CD4-positive, alpha-beta T cell treated with Interferon alpha-2 for 1 hour (primary cell): ENCODE results near the gene ALOX15B.
A peak's percentile ranks its signal among the peaks of the same experiment; 100 is the strongest.

Experiments
- DNase-seq, 2 donors: peaks; one replicate each; pipeline ENCODE4 v3.0.0-alpha.2; 2020 to 2022

The ALOX15B gene, protein sequence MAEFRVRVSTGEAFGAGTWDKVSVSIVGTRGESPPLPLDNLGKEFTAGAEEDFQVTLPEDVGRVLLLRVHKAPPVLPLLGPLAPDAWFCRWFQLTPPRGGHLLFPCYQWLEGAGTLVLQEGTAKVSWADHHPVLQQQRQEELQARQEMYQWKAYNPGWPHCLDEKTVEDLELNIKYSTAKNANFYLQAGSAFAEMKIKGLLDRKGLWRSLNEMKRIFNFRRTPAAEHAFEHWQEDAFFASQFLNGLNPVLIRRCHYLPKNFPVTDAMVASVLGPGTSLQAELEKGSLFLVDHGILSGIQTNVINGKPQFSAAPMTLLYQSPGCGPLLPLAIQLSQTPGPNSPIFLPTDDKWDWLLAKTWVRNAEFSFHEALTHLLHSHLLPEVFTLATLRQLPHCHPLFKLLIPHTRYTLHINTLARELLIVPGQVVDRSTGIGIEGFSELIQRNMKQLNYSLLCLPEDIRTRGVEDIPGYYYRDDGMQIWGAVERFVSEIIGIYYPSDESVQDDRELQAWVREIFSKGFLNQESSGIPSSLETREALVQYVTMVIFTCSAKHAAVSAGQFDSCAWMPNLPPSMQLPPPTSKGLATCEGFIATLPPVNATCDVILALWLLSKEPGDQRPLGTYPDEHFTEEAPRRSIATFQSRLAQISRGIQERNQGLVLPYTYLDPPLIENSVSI

DNA sequence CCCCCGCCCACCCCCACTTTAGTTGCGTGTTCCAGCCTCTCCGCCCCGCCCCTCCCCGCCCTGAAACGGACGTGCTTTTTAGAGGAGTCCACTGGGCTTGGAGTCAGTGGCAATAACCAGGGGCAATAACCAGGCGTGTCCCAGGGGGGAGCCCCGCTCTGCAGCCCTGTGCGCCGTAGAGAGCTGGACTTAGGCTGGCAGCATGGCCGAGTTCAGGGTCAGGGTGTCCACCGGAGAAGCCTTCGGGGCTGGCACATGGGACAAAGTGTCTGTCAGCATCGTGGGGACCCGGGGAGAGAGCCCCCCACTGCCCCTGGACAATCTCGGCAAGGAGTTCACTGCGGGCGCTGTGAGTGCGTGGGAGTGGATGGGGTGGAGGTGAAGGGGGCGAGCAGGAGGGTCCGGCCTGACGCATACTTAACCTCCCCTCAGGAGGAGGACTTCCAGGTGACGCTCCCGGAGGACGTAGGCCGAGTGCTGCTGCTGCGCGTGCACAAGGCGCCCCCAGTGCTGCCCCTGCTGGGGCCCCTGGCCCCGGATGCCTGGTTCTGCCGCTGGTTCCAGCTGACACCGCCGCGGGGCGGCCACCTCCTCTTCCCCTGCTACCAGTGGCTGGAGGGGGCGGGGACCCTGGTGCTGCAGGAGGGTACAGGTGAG, at the start of gene ALOX15B:
Gene ALOX15B, plus strand, starts transcription at position 106 of the 657 bp plus-strand sequence. Its CDS starts 97 bp downstream, at position 203.
- no peak for DNase-seq

DNA sequence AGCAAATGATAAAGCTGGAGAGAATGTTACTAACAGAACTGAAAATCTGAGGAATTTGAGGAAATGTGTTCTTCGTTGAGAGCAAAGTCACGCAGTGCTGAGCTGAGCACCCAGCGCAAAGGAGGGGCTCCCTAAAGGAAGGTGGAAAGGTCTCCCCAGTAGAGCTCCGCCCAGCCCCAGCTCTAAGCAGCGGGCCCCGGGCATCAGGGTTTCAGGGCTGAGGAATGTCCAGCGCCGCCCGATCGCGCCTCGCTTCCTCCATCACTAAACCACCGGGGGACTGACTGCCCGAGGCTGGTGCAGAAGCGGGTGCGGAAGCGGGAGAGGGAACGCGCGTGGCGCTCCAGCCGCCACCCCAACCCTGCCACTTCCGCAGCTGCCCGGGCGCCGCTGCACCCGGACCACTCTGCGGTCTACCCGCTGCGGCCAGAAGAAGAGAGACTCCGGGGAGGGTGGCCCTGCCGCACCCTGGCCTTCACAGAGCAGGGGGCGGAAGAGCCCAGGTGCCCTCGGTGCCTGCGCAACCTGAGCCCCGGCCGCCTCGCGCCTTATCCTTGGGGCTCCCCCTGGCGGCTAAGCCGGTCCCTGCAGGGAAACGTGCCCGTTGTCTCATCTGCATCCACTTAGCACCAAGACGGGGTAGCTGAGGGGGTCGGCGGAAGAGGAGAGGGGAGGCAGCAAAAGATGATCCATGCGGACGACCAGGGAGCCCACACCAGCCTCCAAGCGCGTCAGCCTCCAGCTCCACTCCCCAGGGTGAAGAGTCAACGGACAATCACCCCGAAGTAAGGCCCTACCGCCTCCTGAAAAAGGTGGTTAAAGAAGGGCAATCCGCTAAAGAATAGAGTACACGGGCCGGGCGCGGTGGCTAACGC, 48.8 kb upstream of the ALOX15B start:
- DNase-seq: peak; percentile 86 to 92

DNA sequence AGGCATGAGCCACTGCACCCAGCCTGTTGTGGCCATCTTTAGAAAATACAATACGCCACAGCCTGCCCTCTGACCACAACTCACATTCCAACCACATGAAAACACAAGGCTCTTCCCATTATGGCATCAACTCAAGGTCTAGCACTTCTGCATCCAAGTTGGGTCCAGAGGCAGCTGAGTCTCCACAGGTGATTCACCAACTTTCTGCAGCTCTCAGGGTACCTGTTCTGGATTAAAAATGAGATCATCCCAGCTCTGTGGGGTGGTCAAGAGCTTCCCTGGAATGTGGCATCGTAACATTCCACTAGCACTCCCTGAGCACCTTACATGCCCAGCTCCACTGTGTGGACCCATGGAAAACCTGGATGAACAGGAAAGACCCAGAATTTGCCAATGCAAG, 46.3 kb upstream of the ALOX15B start:
- no peak for DNase-seq

DNA sequence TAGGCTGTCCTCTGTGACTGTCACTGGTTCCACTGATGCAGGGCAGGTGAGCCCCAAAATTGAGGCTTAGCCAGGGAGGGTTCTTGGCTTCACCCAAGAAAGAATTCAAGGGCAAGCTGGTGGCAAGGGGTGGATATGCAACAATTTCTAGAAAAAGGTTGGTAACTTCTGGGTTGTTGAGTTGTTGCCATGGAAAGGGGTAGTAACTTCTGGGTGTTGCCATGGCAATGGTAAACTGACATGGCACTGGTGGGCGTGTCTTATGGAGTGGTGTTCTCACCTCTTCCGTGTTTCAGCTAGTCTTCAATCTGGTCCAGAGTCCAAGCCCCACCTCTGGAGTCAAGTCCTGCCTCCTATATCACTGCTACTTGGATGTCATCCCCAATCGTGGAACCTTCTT, 45.9 kb upstream of the ALOX15B start:
- peak; percentile 31 to 35 for DNase-seq

DNA sequence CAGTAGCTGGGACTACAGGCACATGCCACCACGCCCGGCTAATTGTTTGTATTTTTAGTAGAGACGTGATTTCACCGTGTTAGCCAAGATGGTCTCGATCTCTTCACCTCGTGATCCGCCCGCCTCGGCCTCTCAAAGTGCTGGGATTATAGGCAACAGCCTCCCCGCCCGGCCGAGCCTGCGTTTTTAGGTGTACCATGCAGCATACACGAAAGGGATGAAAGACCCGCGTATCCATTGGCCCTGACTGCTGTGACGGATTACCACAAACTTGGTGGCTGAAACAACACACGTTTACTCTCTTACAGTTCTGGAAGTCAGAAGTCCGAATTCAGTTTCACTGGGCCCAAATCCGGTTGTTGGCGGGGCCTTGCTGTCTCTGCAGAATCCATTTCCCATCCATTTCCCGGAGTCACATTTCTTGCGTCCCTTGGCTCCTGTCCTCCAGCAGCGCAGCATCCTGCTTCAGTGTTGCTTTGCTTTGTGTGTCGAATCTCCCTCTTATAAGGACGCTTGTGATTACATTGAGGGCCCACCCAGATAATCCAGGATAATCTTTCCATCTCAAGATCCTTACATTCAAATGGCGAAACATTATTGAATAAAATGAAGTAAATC, 44.8 kb upstream of the ALOX15B start:
- DNase-seq: no peak

DNA sequence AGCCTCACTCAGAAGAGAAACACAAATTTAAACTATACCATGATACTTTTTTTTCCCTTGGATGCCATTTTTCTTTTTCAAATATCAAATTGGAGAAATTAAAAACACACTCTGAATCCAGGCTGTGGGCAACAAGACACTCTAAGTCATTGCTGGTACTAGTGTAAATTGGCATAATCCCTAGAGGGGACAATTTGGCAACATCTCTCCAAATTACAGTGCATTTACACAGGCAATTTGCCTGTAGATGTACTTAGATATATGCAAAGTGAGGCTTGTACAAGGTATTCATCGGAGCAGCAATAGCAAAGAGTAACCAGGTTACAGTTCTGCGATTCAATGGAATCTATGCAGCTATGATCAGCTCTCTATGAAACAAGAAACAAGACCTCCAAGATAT, 43.1 kb upstream of the ALOX15B start:
- no peak for DNase-seq

DNA sequence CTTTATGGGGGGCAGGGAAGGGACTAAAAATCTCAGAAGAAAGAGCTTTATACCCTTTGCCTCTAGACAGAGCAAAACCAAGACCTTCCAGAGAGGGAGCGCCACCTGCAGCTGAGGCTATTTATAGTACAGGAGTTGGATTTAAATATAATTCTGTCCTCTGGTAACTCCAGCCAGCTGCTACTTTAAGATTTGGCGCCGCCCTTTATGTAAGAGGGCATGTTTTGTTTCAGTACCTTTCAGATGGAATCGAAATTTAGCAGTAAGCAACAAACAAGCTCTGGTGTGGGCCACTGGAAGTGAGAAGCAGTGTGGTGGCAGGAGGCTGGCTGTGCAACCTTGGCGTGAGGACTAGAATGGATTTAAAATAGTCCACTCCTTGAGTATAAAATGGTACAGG, 41.7 kb upstream of the ALOX15B start:
- DNase-seq: peak in 1 of 2 donors; percentile 39

DNA sequence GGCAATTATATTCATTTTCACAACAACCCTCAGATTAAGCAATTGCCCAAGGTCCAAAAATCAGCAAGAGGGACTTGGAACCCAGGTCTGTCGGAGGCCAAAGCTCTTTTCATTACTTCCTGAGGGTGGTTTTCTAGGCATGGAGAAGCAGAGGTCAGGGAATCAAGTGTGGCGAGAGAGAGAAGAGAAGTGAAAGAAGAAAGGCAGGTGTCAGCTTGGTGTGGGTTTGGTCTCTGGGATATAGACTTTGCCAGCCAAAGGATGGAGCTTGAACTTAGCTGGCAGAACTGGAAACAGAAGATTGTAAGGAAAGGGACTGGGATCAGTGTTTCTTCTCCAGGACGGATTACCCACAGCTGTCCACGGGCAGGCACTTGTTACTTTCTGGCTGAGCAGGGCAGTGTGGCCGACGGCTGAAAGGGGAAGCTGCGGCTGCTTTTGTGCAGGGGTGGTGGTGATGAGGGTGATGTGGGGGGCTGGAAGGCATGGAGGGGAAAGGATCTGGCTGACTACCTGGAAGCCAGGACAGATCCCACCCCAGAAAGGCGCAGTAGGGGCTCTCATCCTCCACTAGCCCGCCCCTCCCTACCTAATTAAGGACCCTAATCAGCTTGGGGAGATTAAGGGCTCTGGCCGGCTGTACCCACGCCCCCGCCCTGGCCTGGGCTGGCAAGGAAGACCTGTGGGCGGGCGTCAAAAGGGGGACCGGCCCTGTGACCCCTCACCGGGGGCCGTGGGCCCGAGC, 36.7 kb upstream of the ALOX15B start, which contains the start of gene GUCY2D:
Gene GUCY2D, plus strand, starts transcription at position 640 of the 745 bp plus-strand sequence. CDS start 433 bp downstream, outside the sequence.
- peak in 1 of 2 donors; percentile 15 for DNase-seq

DNA sequence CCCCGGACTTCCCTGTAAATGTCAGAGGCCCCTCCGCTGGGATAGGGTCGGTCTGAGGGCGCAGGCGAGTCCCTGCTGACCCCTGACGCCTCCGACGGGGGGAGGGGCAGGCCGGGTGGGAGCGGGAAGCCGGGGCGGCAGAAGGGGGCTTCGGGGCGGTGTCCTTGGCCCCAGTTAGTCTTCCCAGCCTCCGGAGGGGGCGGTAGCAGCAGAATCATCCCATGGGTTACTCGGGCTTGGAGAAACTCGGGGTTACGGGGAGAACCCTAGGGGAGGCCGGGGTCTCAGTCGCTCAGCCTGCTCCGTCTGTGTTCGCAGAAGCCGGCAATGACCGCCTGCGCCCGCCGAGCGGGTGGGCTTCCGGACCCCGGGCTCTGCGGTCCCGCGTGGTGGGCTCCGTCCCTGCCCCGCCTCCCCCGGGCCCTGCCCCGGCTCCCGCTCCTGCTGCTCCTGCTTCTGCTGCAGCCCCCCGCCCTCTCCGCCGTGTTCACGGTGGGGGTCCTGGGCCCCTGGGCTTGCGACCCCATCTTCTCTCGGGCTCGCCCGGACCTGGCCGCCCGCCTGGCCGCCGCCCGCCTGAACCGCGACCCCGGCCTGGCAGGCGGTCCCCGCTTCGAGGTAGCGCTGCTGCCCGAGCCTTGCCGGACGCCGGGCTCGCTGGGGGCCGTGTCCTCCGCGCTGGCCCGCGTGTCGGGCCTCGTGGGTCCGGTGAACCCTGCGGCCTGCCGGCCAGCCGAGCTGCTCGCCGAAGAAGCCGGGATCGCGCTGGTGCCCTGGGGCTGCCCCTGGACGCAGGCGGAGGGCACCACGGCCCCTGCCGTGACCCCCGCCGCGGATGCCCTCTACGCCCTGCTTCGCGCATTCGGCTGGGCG, 35.9 kb upstream of the ALOX15B start:
- DNase-seq: no peak

DNA sequence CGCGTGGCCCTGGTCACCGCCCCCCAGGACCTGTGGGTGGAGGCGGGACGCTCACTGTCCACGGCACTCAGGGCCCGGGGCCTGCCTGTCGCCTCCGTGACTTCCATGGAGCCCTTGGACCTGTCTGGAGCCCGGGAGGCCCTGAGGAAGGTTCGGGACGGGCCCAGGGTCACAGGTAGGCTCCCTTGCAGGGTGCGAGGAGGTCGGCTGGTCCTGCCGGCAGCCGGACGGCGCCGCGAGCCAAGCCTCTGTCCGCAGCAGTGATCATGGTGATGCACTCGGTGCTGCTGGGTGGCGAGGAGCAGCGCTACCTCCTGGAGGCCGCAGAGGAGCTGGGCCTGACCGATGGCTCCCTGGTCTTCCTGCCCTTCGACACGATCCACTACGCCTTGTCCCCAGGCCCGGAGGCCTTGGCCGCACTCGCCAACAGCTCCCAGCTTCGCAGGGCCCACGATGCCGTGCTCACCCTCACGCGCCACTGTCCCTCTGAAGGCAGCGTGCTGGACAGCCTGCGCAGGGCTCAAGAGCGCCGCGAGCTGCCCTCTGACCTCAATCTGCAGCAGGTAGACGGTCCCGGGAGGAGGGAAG, 35.2 kb upstream of the ALOX15B start:
- no peak for DNase-seq

DNA sequence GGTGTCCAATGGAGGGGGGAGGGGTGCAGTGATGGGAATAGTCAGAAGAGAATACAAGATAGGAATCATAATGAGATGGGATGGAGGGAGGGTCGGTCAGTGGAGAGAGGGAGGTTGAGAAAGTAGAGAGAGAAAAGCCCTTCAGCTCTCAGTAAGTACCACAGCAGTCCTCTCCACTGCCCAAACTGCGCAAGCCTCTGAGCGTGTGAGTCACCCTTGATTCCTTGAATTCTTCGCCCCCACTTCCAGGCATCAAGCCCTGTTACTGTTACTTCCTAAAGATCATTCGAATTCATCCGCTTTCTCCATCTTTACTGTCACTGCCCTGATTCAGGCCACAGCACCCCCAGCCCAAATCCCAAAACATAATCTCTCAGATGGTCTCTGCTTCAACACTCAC, 34.0 kb upstream of the ALOX15B start:
- no peak for DNase-seq

DNA sequence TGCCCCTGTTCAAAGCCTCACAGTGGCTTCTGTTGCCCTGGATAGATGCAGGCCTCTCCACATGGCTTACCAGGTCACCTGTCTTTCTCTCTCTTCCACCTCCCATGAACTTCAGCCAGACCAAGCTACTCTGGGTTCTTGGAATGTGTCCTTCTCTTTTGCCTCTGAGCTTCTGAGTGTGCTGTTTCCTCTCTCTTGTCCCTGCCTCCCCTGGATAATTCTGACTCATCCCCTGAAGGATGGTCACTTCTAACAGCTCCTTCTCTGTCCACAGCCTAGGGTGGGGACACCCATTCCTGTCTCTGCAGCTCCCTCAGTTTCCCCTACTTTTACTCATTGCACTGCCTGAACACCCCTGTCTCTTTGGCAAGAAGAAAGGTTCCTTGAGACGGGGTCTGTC, 33.5 kb upstream of the ALOX15B start:
- DNase-seq: no peak

DNA sequence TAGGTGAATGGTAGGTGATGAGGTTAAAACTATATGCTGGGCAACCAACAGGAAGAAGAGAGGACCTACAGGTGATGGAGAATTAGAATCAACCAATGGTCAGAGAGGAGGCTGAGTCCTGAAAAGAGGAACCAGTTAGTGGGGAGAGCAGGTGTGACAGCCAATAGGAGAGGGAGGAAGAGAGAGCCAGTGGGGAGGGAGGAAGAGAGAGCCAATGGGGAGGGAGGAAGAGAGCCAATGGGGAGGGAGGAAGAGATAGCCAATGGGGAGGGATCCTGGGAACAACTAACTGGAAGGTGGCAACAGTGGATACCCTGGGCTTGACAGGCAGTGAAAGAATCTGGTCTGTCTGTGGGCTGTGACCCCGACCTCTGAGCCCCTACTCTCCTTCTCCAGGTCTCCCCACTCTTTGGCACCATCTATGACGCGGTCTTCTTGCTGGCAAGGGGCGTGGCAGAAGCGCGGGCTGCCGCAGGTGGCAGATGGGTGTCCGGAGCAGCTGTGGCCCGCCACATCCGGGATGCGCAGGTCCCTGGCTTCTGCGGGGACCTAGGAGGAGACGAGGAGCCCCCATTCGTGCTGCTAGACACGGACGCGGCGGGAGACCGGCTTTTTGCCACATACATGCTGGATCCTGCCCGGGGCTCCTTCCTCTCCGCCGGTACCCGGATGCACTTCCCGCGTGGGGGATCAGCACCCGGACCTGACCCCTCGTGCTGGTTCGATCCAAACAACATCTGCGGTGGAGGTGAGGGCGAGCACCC, 32.7 kb upstream of the ALOX15B start:
- DNase-seq: no peak

DNA sequence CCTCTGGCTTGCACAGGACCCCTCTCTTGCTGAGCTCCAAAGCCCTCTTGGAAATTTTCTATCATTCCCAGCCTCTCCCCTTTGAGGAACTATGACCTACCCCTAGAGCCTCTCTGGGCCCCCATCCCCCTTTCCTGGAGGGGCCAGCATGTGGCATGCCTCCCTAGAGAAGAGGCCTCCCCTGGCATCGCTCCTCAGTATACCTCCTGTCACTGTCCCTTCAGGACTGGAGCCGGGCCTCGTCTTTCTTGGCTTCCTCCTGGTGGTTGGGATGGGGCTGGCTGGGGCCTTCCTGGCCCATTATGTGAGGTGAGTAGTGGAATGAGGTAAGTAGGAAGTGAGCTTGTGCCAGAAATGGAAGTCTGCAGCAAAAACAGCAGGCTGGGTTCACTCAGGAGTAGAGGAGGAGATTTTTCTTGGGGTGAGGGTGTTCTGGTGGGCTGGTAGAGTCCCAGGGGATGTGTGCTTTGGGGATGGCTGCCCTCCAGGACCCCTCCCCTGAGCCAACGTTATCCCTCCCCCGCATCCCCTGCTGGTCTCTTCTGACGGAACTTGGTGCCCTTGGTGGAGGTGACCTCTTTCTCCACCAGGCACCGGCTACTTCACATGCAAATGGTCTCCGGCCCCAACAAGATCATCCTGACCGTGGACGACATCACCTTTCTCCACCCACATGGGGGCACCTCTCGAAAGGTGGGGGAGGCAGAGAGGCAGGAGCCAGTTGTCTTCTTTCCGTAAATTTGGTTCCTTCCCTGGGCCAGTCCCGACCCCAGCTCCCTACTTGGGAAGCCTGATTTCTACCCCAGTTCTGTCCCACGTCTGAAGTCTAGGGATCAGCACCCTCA, 31.8 kb upstream of the ALOX15B start:
- DNase-seq: no peak

DNA sequence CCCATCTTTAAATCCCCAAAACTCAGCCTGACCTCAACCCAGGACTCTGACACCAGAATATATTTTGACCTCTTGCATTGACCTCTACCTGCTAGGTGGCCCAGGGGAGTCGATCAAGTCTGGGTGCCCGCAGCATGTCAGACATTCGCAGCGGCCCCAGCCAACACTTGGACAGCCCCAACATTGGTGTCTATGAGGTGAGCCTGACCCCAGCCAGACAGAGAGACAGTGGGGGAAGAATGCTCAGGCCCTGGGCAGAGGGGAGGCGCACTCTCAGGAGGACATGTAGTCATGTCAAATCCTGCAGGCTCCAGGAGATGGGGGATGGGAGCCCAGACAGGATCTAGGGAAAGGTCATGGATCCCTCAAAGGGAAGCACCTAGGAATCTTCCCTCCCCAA, 31.0 kb upstream of the ALOX15B start:
- no peak for DNase-seq

DNA sequence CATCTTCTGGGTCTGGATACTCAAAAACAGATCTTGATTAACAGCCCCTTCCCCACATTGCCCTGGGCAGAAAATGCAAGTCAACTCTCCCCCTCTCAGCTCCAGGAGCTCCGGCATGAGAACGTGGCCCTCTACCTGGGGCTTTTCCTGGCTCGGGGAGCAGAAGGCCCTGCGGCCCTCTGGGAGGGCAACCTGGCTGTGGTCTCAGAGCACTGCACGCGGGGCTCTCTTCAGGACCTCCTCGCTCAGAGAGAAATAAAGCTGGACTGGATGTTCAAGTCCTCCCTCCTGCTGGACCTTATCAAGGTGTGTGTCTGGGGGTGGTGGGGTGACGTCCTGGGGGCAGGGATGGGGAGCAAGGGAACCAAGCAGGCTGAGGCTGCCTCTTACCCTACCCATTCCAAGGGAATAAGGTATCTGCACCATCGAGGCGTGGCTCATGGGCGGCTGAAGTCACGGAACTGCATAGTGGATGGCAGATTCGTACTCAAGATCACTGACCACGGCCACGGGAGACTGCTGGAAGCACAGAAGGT, 26.7 kb upstream of the ALOX15B start:
- no peak for DNase-seq

DNA sequence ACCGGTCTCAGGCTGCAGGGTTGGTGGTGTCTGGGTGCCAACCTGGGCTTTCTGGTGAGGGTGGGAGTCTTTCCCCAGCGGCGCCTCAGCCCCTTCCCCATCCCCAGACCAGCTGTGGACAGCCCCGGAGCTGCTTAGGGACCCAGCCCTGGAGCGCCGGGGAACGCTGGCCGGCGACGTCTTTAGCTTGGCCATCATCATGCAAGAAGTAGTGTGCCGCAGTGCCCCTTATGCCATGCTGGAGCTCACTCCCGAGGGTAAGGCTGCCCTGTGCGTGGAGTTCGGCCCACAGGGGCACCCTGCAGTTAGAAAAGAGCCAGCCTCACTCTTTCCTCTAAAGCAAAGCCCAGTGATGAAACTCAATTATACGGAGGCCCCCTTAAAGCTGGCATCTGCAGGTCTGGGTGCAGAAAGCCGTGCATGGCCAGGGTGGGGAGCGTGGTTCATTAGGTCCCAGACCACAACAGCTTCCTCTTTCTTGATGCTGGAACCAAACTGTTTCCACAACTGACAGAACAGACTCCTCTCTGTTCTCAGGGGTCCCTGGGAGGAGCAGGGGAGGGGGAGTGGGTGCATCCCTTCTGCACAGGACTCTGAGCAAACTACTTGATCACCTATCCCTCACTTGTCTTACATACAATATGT, 25.7 kb upstream of the ALOX15B start:
- DNase-seq: no peak
